HL-60 (cell line): ENCODE results near the gene LRRC8D.

Source experiments
- DNase-seq, 2 experiments: peaks; one replicate each; pipeline ENCODE4 v3.0.0-alpha.2; 2010 to 2020; ENCODE audit warnings: low read depth in 1 of 2, low spot score in 1 of 2
- H3K27ac ChIP-seq: fragments of 250-450 bp; sonication (Bioruptor Pico); replicated peaks from 2 replicates; pipeline ENCODE4 v1.5.1; 2020; ENCODE audit warnings: mild to moderate bottlenecking, moderate library complexity
- H3K27me3 ChIP-seq: fragments of 250-450 bp; sonication (Bioruptor Pico); 2 replicates; pipeline ENCODE4 v1.5.1; 2021; ENCODE audit warnings: mild to moderate bottlenecking, moderate library complexity; ENCODE audit not compliant: insufficient read depth, poor library complexity, severe bottlenecking
- H3K4me3 ChIP-seq: replicated peaks from 2 replicates; pipeline ENCODE4 v1.5.1; 2011; ENCODE audit warnings: mild to moderate bottlenecking, control low read depth, low read length; ENCODE audit not compliant: insufficient read depth
- CTCF ChIP-seq: IDR thresholded peaks from one replicate; pipeline ENCODE4 v1.5.1; 2011; ENCODE audit warnings: low read length, control low read depth, inconsistent platforms; ENCODE audit not compliant: insufficient read depth
- GABPA ChIP-seq: IDR thresholded peaks from 2 replicates; pipeline ENCODE4 v1.6.1; 2012; ENCODE audit warnings: low read depth
- POLR2AphosphoS5 ChIP-seq: IDR thresholded peaks from 2 replicates; pipeline ENCODE4 v1.6.1; 2012; ENCODE audit warnings: low read depth
- SPI1 ChIP-seq: IDR thresholded peaks from 2 replicates; pipeline ENCODE4 v1.6.1; 2012; ENCODE audit warnings: low read depth, mild to moderate bottlenecking, borderline replicate concordance
- TF ChIP-seq, protein P1 (sequence below): IDR thresholded peaks from 2 replicates; pipeline ENCODE4 v1.6.1; 2012; ENCODE audit warnings: low read depth; ENCODE audit not compliant: insufficient replicate concordance

LRRC8D gene

GRCh38 chr1:89855413-89856123 is 34.7 kb downstream of the LRRC8D start:
- TF ChIP-seq POLR2AphosphoS5 (no peak), GABPA (no peak), CTCF (no peak)
- no peak for DNase-seq
- Histone ChIP-seq H3K27me3 (no peaks in the 10 kb centered on the region), H3K4me3 (no peak overlapping the region), H3K27ac (no peak overlapping the region)

GRCh38 chr1:89863165-89863830 is 42.5 kb downstream of the LRRC8D start:
- Histone ChIP-seq H3K4me3 (no peak overlapping the region), H3K27me3 (no peaks in the 10 kb centered on the region), H3K27ac (no peak overlapping the region)
- TF ChIP-seq GABPA = no peak
- TF ChIP-seq SPI1 = no peak
- TF ChIP-seq POLR2AphosphoS5 = no peak
- TF ChIP-seq, protein P1, sequence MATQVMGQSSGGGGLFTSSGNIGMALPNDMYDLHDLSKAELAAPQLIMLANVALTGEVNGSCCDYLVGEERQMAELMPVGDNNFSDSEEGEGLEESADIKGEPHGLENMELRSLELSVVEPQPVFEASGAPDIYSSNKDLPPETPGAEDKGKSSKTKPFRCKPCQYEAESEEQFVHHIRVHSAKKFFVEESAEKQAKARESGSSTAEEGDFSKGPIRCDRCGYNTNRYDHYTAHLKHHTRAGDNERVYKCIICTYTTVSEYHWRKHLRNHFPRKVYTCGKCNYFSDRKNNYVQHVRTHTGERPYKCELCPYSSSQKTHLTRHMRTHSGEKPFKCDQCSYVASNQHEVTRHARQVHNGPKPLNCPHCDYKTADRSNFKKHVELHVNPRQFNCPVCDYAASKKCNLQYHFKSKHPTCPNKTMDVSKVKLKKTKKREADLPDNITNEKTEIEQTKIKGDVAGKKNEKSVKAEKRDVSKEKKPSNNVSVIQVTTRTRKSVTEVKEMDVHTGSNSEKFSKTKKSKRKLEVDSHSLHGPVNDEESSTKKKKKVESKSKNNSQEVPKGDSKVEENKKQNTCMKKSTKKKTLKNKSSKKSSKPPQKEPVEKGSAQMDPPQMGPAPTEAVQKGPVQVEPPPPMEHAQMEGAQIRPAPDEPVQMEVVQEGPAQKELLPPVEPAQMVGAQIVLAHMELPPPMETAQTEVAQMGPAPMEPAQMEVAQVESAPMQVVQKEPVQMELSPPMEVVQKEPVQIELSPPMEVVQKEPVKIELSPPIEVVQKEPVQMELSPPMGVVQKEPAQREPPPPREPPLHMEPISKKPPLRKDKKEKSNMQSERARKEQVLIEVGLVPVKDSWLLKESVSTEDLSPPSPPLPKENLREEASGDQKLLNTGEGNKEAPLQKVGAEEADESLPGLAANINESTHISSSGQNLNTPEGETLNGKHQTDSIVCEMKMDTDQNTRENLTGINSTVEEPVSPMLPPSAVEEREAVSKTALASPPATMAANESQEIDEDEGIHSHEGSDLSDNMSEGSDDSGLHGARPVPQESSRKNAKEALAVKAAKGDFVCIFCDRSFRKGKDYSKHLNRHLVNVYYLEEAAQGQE = no peak
- TF ChIP-seq CTCF = no peak
- DNase-seq = no peak

DNA sequence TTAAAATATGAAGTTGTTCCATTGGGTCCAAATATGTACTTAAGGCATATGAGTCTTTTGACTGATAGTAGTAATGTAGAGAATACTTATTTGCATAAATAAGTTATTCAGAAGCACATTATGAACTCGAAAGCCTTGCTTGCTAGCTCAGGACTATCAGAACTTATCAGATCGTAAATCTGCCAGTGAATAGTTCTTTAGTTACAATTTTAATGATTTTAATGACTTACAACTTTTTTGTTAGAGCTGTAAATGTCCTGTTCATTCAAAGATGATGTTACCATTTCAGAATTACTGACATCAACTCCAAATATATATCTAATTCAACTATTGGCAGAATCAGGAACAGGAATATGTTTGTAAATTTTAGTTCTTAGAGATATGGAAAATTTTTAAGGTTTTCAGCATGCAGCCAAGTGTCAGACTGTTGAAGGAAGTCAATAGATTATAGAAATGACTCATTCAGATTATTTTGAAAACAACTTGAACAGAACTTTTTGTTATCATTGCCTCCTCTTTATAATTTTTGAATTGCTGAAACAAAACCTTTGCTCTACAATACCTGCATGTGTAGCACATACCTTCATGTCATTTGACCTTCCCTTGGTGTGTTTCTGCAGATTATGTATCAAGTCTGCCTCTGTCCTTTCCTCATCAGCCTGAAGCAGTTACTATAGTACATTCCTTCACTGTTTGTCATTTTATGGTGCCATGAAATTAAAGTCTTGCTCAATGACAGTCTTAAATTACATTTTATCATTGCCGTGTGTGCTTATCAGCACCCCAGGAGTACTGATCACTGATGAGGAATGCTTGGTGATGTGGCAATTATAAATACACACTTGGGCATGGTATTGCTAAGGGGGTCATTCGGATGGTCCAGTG is 44.9 kb downstream of the LRRC8D start:
- no peak for DNase-seq
- no peak for TF ChIP-seq CTCF
- TF ChIP-seq POLR2AphosphoS5 = no peak
- TF ChIP-seq, protein P1 = no peak
- no peak for TF ChIP-seq SPI1
- no peak for TF ChIP-seq GABPA
- Histone ChIP-seq H3K27ac (no peak overlapping the region), H3K27me3 (no peaks in the 10 kb centered on the region), H3K4me3 (no peak overlapping the region)
